HG03342 (cell line): ENCODE data around the gene COA6.

Experiments used
- ATAC-seq: cut with Tn5 transposase; IDR thresholded peaks from one replicate; pipeline ENCODE4 v1.9.1; 2021; ENCODE audit warnings: mild to moderate bottlenecking, moderate library complexity; ENCODE audit not compliant: unreplicated experiment

The COA6 gene

DNA sequence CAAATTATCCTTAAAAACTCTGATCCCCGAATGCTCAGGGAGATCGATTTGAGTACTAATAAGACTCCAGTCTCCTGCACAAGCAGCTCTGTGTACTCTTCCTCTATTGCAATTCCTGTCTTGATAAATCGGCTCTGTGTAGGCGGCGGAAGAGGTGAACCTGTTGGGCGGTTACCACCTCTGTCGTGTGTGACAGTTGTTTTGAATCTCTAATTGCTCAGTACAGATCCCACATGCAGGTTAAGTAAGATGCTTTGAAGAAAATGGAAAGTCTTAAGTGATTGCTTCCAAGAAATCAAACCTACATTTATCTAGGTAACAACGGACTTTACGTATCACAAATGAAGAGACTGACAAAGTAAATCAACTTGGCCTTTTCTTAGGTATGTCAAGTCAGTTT is 35.5 kb downstream of the COA6 start:
- no peak for ATAC-seq

DNA sequence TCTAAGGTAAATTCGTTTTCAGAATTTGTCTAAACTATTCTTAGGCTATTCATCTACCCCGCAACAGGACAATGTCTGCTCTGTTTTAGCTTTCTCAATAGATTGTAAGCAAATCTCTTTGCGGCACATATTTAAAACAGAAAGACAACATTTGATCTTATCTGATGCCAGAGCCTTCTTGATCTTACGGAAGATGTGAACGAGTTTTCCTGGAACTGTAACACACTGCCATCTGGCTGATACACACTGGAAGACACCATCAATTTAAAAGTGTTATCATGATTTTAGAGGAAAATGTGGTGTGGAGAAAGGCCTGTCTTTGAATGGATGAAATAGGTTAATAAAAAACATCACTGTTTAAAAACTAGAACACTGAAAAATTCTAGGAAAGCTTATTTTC is 36.1 kb downstream of the COA6 start:
- ATAC-seq, result no peak

DNA sequence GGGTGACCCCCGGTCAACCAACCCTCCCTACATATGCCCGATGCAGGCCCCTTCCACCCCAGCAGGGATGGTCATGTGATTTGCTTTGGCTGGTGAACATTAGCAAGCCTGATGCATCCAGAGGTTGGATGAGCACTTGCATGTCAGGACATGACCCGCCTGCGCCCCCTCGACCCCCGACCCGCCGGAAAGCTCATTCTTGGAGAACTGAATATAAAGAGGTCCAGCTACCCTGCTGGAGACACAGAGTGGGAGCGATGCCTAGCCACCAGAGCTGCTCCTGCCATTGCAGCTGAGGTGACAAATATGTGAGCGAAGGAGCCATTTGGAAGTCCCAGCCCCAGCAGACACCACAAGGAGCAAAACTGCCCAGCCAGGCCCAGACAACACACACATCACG is 39.6 kb downstream of the COA6 start:
- ATAC-seq, result no peak

GRCh38 chr1:234413485-234413884 is 40.2 kb downstream of the COA6 start:
- ATAC-seq, result no peak

GRCh38 chr1:234413990-234414389 is 40.7 kb downstream of the COA6 start:
- ATAC-seq, result no peak

- ATAC-seq, result no peak
Observed at GRCh38 chr1:234427950-234428646, 54.8 kb downstream of the COA6 start.

GRCh38 chr1:234429434-234429806 is 56.2 kb downstream of the COA6 start:
- no peak for ATAC-seq

- no peak for ATAC-seq
Observed at GRCh38 chr1:234430691-234431090, 57.4 kb downstream of the COA6 start.

- ATAC-seq, result no peak
Observed at GRCh38 chr1:234431255-234431654, 58.0 kb downstream of the COA6 start.

DNA sequence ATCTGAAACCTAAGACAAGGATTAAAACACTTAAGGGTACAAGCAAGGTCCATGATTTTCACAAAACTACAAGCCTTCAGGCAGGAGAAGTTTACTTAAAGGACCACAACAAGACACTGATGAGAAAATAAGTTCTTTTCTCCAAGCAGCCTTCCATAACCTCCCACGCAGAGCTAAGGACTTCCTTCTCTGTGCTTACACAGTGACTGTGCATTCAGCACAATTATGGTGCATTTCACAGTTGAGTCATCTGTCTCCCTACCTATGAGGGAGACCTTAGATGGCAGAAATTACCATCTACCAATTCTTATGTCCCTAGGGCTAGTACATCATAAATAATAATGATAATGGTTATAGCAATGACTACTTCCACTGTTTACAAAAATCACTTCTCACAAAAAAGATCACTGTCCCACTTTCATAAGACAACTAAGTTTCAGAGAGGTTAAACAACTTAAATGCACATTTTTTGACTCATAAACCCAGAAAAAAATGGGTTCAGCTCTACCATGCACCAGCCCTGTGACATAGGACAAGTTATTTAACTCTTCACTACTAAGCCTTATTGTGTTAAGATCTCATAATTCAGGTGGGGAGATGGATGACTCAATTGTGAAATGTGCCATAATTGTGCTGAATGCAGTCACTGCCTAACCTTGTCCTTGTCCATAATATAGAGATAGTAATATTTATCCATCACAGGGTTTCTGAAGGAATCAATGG is 60.5 kb downstream of the COA6 start:
- ATAC-seq, result peak; percentile 80
